BE2C (cell line): ENCODE measurements around the gene SDR42E1.

Experiments
- DNase-seq: peaks from one replicate; pipeline ENCODE4 v3.0.0-alpha.2; 2020
- H3K27me3 ChIP-seq: fragments of 250-450 bp; sonication (Bioruptor Pico); 2 replicates; pipeline ENCODE4 v1.5.1; 2020; ENCODE audit warnings: mild to moderate bottlenecking
- H3K36me3 ChIP-seq: fragments of 250-450 bp; sonication (Bioruptor Pico); 2 replicates; pipeline ENCODE4 v1.5.1; 2020; ENCODE audit warnings: mild to moderate bottlenecking
- H3K4me1 ChIP-seq: fragments of 250-450 bp; sonication (Bioruptor Pico); 2 replicates; pipeline ENCODE4 v1.5.1; 2020
- H3K4me3 ChIP-seq: 2 replicates; pipeline ENCODE4 v1.5.1; 2011; ENCODE audit warnings: low read depth, low read length
- H3K9me3 ChIP-seq: fragments of 250-450 bp; sonication (Bioruptor Pico); 2 replicates; pipeline ENCODE4 v1.5.1; 2020
- TF ChIP-seq, protein P1 (sequence below): IDR thresholded peaks from 2 replicates; pipeline ENCODE4 v1.5.1; 2012; ENCODE audit warnings: mild to moderate bottlenecking, low read depth, low read length

SDR42E1 gene

DNA sequence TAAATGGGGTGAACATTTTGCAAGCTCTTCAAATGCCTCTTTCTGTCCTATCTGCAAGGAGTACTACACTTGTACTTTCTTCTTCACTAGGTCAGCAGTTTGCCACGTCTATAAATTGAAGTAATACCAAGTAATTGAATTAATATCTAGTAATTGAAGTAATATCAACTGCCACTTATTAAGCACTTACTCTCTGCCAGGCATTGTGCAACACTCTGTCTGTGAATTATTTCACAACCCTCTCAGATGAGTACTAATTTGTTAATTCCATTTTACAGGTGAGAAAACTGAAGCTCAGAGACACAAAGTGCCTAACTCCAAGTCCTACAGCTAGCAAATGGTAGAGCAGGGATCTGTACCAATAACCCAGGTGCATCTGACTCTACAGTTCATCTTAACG lies 4.1 kb downstream of the SDR42E1 start:
- H3K4me3 ChIP-seq = no peak overlapping the region
- no peaks in the 10 kb centered on the region for H3K27me3 ChIP-seq
- H3K36me3 ChIP-seq = no peaks in the 10 kb centered on the region
- no peaks in the 10 kb centered on the region; the same call in 1 of the 2 replicates for H3K9me3 ChIP-seq
- H3K4me1 ChIP-seq = no peaks in the 10 kb centered on the region
- TF ChIP-seq, protein P1, sequence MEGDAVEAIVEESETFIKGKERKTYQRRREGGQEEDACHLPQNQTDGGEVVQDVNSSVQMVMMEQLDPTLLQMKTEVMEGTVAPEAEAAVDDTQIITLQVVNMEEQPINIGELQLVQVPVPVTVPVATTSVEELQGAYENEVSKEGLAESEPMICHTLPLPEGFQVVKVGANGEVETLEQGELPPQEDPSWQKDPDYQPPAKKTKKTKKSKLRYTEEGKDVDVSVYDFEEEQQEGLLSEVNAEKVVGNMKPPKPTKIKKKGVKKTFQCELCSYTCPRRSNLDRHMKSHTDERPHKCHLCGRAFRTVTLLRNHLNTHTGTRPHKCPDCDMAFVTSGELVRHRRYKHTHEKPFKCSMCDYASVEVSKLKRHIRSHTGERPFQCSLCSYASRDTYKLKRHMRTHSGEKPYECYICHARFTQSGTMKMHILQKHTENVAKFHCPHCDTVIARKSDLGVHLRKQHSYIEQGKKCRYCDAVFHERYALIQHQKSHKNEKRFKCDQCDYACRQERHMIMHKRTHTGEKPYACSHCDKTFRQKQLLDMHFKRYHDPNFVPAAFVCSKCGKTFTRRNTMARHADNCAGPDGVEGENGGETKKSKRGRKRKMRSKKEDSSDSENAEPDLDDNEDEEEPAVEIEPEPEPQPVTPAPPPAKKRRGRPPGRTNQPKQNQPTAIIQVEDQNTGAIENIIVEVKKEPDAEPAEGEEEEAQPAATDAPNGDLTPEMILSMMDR = no peak
- DNase-seq = no peak

DNA sequence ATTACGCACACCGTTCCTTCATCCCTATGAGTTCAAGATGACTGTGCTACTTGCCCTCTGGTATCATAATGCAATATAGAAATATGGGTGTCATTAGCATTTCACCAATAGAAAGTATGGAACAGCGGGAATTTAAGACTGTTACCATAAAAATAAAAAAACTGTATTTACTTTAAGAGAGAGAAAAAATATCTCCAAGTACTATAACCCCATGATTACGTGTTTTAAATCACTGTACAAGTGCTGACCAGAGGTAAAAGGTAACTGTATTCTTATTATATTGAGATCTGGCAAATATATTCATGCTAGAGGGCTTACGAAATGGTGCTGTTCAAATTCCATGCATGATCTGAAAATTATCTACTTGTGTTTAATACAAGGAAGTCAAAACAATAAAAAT lies 5.2 kb downstream of the SDR42E1 start:
- DNase-seq = no peak
- TF ChIP-seq, protein P1 = no peak
- Histone ChIP-seq H3K4me3 (no peak overlapping the region), H3K27me3 (no peaks in the 10 kb centered on the region), H3K9me3 (no peaks in the 10 kb centered on the region; the same call in 1 of the 2 replicates), H3K36me3 (no peaks in the 10 kb centered on the region), H3K4me1 (no peaks in the 10 kb centered on the region)

DNA sequence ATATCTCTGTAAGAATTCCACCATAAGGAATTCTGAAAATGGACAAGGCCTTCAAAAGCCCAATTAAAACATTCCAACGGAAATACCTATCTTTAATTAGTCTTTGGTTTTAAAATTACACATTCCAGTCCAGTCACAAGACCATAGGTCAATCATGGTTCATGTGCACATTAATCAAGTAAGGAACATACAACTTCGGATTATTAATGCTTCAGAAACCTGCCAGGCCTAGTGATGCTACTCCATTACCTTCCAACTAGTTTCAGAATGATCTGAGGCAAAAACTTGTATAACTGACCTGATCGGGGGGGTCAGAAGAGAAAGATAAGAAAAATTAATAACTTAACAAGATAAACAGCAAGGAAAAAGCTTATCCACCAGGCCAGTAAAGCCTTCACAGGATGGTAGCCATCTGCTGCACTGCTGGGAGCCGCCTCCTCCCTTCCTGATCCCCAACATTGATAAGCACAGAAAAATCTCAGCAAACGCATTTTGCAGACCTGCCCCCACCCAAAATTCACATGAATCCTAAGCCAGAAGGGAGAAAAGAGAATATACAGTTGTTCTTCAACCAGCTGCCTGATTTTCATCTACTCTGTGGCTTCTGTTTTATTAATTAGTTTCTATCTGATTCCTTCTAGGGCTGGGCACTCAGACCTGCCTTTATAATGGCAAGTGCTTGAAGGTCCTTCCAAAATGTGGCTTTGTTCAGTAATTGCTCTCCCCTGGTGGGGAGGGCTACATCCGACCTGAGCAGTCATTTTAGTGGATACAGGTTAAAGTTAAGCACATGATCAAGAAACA lies 6.0 kb downstream of the SDR42E1 start:
- no peaks in the 10 kb centered on the region for H3K27me3 ChIP-seq
- DNase-seq = no peak
- no peak overlapping the region for H3K4me3 ChIP-seq
- no peaks in the 10 kb centered on the region; the same call in 1 of the 2 replicates for H3K9me3 ChIP-seq
- TF ChIP-seq, protein P1 = no peak
- H3K36me3 ChIP-seq = no peaks in the 10 kb centered on the region
- no peaks in the 10 kb centered on the region for H3K4me1 ChIP-seq

DNA sequence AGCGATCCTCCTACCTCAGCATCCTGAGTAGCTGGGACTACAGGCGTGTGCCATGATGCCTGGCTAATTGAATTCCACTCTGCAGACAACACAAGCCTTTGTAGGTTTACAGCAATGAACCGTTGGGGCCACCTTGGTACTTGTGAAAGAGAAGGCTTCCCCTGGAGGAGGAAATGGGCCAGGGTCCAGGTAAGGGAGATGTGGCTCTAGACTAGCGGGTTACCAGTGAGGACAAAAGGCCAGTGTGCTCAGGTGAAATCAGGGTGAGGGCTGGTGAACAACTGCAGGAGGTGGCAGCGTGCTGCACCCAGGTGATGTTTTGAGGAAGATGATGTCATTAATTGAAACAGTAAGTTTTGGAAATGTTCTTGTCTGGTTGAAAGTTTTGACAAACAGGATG lies 6.7 kb downstream of the SDR42E1 start:
- Histone ChIP-seq H3K4me1 (no peaks in the 10 kb centered on the region), H3K9me3 (no peaks in the 10 kb centered on the region; the same call in 1 of the 2 replicates), H3K36me3 (no peaks in the 10 kb centered on the region), H3K27me3 (no peaks in the 10 kb centered on the region), H3K4me3 (no peak overlapping the region)
- TF ChIP-seq, protein P1 = no peak
- no peak for DNase-seq

DNA sequence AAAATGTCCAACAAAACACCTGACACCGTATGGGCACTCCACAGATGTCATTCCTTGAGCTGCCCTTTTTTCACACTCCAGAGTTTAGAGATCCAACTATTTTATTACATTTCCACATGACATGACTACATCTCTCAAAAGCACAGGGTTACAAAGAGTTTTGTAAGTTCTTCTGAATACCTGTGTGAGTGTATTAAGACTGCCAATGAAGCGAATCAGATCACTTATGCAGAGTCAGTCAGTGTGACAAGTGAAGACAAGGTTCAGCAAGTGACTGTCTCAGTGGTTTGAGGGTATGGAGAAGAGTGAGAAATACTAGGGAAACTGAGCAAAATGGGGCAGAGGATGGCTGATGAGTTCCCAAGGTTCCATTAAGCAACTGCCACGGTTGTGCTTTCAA lies 8.4 kb downstream of the SDR42E1 start:
- Histone ChIP-seq H3K36me3 (no peaks in the 10 kb centered on the region), H3K4me3 (no peak overlapping the region), H3K27me3 (no peaks in the 10 kb centered on the region), H3K4me1 (no peaks in the 10 kb centered on the region), H3K9me3 (no peaks in the 10 kb centered on the region)
- TF ChIP-seq, protein P1 = no peak
- DNase-seq = no peak

DNA sequence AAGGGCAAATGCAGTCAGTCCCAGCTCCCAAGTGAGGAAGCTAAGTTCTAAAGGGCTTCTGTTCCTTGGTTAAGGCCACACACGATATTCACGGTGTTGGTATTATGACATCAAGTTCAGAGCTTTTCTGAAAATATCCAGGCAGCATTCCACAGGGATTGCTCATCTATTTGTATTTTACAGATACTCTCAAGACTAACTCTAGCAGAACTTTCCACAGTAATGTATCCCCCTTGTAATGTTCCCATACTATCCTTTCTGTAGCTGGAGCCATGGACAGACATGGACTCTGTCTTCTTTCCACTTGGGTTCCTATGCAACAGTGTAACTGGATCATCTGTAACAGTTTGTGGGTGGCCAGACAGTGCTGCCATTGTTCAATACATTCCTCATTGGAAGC lies 13.5 kb downstream of the SDR42E1 start:
- no peaks in the 10 kb centered on the region for H3K4me1 ChIP-seq
- DNase-seq = no peak
- H3K36me3 ChIP-seq = no peaks in the 10 kb centered on the region
- TF ChIP-seq, protein P1 = no peak
- H3K9me3 ChIP-seq = no peaks in the 10 kb centered on the region
- H3K4me3 ChIP-seq = no peak overlapping the region
- H3K27me3 ChIP-seq = no peaks in the 10 kb centered on the region
